GM18858 (cell line): ENCODE measurements around the gene DDX47.
A peak's percentile ranks its signal among the peaks of the same experiment; 100 is the strongest.
"Not testable (repeated sequence)": the region's sequence is repeated elsewhere in the genome, so short reads cannot be mapped to it uniquely, and the experiment has no call there.

Source experiments
- ATAC-seq: cut with Tn5 transposase; IDR thresholded peaks from one replicate; pipeline ENCODE4 v1.9.1; 2021; ENCODE audit not compliant: unreplicated experiment

The DDX47 gene

DNA sequence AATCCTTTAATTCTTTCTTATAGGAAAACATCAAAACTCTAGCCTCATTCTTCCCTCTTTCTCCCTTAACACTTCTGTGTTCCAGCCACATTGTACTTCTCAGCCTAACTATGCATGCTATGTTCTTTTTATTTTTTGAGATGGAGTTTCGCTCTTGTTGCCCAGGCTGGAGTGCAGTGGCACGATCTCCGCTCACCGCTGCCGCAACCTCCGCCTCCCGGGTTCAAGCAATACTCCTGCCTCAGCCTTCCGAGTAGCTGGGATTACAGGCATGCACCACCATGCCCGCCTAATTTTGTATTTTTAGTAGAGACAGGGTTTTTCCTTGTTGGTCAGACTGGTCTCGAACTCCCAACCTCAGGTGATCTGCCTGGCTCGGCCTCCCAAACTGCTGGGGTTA lies 7.2 kb downstream of the DDX47 start:
- not testable (repeated sequence) for ATAC-seq

DNA sequence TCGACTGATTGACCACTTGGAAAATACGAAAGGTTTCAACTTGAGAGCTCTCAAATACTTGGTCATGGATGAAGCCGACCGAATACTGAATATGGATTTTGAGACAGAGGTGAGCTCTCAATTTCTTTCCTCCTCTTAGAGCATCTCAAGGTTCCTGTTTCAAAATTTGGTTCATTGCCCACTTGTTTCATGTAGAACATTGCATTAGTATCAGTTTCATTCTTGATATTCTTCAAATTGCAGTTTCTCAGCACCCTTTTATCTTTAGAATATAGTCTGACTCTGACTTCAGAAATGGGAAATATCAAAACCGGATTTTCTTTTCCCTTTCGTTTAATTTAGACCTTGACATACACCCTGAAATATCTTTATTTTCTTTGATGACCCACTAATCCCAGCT lies 8.8 kb downstream of the DDX47 start:
- peak; percentile 61 for ATAC-seq

DNA sequence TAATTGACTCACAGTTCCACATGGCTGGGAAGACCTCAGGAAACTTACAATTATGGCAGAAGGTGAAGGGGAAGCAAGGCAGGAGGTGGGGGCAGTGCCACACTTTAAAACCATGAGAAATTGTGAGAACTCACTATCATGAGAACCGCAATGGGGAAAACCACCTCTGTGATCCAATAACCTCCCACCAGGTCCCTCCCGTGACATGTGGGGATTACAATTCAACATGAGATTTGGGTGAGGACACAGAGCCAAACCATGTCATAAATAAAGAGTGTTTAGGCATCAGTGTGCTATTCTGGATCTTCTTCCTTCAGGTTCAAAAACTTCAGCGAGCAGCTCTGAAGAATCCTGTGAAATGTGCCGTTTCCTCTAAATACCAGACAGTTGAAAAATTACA lies 9.7 kb downstream of the DDX47 start:
- no peak for ATAC-seq

DNA sequence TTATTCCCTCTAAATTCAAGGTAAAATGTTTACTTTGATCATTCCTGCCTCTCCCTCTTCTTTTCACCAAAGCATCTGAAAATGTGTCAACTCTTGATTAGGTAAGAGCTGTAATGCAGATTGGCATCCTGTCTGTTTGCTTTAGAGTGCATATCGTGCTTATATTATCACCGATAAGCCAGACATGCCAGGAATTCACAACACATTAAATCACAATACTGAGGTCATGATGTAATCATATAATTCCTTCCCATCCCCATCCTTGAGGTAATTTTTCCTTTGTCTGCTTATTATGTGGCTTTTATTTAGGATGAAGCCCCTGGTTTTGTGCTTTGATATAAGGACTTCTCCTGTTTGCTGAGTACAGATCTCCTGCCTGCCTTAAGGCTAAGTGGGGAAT lies 10.2 kb downstream of the DDX47 start:
- no peak for ATAC-seq

GRCh38 chr12:12823811-12824210 lies 10.7 kb downstream of the DDX47 start:
- ATAC-seq = no peak

- ATAC-seq = no peak
These were observed 22.4 kb downstream of the DDX47 start for GRCh38 chr12:12835378-12836146.

GRCh38 chr12:12836571-12836970 lies 23.4 kb downstream of the DDX47 start:
- ATAC-seq = no peak

DNA sequence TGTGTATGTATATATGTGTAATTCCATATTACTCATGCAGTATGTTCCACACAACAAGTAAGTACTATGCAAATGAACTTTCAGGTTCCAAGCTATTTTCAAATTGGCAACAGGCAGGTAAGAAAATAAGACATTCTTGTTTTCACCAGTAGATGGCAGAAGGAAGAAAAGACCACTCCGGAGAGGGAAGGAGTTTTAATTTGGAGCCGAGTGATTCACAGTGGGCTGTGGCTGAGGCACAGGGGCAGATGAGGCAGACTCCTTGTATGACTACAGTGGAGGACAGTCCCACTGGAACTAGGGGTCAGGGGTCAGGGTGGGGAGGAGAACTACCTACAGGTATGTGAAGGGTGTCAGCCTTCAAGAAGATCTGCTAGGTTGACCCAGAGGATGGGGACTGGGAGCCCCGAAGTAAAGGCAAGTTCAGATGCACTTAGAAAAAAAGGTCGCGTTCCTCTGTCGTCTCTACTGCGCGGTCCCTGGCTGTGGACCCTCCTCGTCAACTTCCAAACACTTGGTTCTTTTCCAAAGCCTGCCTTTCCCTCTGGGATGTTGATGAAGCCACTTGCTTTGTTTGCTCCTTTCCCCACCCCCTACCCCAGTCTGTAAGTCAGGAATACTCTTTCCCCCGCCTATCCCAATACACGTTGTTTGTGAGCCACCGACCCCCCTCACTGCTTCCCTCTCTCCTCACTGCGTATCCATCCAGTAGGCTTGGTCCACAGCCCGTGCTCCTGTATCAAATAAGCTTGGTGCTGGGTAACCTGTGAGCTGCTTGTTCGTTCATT lies 24.1 kb downstream of the DDX47 start:
- no peak for ATAC-seq

- no peak for ATAC-seq
These were observed 24.6 kb downstream of the DDX47 start for GRCh38 chr12:12837813-12838153.

GRCh38 chr12:12839003-12839395 lies 25.9 kb downstream of the DDX47 start:
- ATAC-seq = no peak

DNA sequence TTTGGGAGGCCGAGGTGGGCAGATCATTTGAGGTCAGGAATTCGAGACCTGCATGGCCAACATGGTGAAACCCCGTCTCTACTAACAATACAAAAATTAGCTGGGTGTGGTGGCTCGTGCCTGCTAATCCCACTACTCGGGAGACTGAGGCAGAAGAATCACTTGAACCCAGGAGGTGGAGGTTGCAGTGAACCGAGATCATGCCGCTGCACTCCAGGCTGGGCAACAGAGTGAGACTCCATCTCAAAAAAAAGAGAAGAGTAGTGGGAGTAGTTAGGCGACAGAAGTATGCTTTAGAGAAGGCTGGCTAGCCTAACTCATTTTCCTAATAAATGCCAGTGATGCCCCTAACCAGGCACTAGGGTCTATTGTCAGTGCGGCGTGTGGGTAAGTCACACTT lies 26.3 kb downstream of the DDX47 start:
- not testable (repeated sequence) for ATAC-seq

- no peak for ATAC-seq
These were observed 26.9 kb downstream of the DDX47 start for GRCh38 chr12:12839873-12840579.

- no peak for ATAC-seq
These were observed 27.4 kb downstream of the DDX47 start for GRCh38 chr12:12840580-12840899.

DNA sequence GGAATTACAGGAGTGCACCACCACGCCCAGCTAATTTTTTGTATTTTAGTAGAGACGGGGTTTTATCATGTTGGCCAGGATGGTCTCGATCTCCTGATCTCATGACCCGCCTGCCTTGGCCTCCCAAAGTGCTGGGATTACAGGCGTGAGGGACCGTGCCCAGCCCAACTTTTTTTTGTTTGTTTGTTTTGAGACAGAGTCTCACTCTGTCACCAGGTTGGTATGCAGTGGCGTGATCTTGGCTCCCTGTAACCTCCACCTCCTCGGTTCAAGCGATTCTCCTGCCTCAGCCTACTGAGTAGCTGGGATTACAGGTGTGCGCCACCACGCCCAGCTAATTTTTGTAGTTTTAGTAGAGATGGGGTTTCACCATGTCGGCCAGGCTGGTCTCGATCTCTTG lies 28.3 kb downstream of the DDX47 start:
- not testable (repeated sequence) for ATAC-seq

DNA sequence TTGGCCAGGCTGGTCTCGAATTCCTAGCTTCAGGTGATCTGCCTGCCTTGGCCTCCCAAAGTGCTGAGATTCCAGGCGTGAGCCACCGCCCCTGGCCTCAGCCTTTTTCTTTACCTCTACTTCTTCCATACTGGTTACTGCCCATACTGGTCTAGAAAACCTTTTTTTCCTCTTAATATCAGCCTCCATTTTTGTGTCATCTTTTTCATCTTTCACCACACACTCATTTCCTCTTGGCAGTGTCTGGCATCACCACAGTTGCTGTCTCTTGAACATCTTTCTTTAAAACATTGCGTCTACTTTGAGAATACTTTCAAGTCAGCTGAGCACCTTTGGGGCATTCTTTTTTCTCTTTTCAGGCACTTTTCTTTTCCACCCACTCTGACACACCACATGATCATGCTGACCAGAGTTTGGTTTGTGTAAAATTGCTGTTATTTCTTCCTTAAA lies 32.7 kb downstream of the DDX47 start:
- ATAC-seq = no peak

DNA sequence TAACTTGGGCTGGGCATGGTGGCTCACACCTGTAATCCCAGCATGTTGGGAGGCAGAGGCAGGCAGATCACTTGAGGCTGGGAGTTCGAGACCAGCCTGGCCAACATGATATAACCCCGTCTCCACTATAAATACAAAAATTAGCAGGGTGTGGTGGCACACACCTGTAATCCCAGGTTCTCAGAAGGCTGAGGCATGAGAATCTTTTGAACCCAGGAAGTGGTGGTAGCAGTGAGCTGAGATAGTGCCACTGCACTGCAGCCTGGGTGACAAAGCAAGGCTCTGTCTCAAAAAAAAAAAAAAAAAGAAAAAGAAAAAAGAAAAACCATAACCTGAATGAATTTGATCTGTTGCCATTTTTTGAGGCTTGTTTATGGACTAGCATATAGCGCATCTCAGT lies 33.6 kb downstream of the DDX47 start:
- ATAC-seq = not testable (repeated sequence)

- no peak for ATAC-seq
These were observed 40.3 kb downstream of the DDX47 start for GRCh38 chr12:12853435-12853834.

GRCh38 chr12:12859690-12860089 lies 46.5 kb downstream of the DDX47 start:
- ATAC-seq = no peak

DNA sequence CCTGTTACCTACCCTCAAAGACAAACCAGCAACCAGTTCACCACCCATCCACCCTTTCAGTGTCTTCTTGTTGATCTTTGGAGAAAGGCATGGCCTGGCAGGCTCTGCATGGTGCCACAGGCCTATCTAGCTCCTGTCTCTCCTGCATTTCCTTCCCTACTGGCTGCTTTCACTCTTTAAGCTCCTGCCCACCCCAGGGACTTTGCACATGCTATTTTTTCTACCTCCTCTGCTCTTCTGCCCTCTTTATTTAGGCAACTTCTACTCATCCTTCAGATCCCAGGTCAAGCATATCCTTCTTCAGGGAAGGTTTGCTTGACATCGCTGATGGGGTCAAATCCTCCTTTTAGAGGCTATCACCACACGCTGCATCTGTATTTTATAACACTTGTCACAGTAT lies 51.1 kb downstream of the DDX47 start:
- ATAC-seq = no peak

DNA sequence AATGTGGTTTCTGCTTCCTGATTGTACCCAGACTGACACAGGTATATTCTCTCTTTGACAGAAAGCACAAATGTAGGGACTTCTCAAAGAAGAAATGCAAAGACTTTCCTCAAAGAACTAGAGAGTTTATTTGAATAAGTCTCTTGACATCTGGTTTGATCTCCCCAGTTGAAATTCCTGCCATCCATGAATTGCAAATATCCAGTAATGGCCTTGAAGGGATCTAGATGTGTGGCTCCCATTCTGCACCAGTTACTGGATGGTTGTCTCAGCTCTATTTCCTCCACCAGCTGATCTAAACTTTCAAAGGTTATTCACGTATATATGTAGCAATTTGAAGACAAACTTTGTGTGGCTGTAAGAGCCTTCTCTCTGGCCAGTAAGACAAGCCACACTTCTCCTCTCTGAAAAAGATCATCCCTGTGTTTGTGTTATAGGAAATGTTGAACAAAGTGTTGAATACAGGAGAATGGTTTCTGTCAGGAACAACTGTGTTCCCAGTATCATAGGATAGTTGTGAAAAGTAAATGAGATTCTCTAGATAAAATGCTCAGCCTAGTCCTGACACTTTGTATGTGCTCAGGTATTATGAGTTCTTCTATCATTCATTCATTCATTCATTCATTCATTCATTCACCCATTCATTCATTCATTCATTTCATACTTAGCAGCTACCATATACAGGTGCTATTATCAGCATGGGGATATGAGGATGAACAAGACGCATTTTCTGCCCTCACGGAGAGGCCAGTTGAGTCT lies 55.5 kb downstream of the DDX47 start:
- no peak for ATAC-seq

GRCh38 chr12:12870465-12870864 lies 57.3 kb downstream of the DDX47 start:
- no peak for ATAC-seq
